SIG-M5 treated with dmso at 0.1 percent for 504 hours (cell line): ENCODE measurements around the gene ARHGEF4.
"Not testable (repeated sequence)": the region's sequence is repeated elsewhere in the genome, so short reads cannot be mapped to it uniquely, and the experiment has no call there.

Experiments
- DNase-seq: peaks from one replicate; lab custom pipeline; 2025; ENCODE audit not compliant: unreplicated experiment; lab: John Stamatoyannopoulos, UW

ARHGEF4 gene

GRCh38 chr2:131077182-131077846 is 240.6 kb downstream of the ARHGEF4 start:
- no peak for DNase-seq

GRCh38 chr2:131077966-131078365 is 241.3 kb downstream of the ARHGEF4 start:
- no peak for DNase-seq

- DNase-seq: not testable (repeated sequence)
Measured at GRCh38 chr2:131079931-131080330, 243.2 kb downstream of the ARHGEF4 start.

DNA sequence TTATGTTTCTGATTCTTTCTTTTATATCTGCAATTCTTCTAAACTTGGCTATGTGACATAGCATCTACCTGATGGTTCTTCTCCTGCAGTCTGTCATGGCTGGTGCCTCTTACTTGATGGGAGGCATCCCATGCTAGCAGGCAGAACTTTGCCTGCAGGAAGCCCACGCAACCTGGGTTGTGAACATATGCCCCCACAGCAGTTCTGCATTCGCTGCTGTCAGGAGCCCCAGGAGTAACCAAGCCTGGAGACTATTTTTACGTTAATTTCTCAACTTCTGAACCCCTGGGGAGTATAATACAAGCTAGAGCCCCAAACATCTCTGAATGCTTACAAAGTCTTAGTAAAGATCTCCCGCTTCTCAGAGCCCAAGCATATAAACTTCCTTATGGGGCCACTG is 244.5 kb downstream of the ARHGEF4 start:
- DNase-seq: no peak

- no peak for DNase-seq
Measured at GRCh38 chr2:131085646-131086045, 248.9 kb downstream of the ARHGEF4 start.

GRCh38 chr2:131092458-131093005 is 255.8 kb downstream of the ARHGEF4 start:
- no peak for DNase-seq

DNA sequence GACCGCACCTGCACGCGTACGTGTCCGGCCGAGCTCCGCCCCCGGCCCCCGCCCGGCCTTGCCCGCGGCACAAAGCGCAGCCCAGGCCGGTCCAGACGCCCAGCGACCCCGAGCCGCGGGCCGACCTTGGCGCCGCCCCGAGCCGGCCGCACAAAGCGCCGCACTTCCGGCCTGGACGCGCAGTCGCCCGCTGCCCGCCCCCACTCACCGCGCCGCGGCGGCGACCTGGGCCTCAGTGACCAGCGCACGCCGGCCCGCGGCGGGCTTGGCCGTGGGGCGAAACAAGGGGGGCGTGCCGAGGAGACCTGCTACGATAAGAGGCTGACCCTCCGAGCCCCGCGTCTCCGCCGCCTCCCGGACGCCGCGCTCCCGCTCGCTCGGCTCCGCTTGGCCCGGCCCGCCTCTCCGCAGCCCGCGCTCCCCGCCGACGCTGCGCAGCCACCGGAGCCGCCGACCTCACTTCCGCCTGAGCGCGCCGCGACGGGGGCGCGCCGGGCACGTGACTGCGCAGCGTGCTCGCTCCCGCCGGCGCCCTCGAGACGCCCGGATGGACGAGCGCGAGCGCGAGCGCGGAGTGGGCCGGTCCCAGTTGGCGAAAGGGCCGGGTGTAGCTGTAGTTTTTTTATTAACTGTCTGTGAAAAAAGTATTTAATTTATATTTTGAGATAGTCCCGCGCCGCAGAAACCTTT is 256.4 kb downstream of the ARHGEF4 start, which contains the start of gene FAM168B:
TSS of gene FAM168B (minus strand) at position 455 of the 690 bp plus-strand sequence. CDS start 10,814 bp downstream, outside the sequence.
- peak; percentile 83 for DNase-seq

- peak; percentile 62 for DNase-seq
Measured at GRCh38 chr2:131093696-131094462, 257.2 kb downstream of the ARHGEF4 start.

GRCh38 chr2:131094463-131095281 is 258.0 kb downstream of the ARHGEF4 start:
- no peak for DNase-seq
